Mesenchymal stem cell (in vitro differentiated cells and primary cell): ENCODE data around the gene PDZRN3.

Experiments used
- DNase-seq: peaks from one replicate; pipeline ENCODE4 v3.0.0-alpha.2; 2013
- H2AFZ ChIP-seq: one replicate; pipeline ENCODE4 v1.6.1; 2013; ENCODE audit warnings: low read depth, mild to moderate bottlenecking, control low read depth, inconsistent platforms, low read length, moderate library complexity
- H2AK5ac ChIP-seq: 2 replicates; pipeline ENCODE4 v1.6.1; 2013; ENCODE audit warnings: low read length, moderate library complexity, mild to moderate bottlenecking, inconsistent platforms; ENCODE audit not compliant: severe bottlenecking
- H2BK120ac ChIP-seq: one replicate; pipeline ENCODE4 v1.6.1; 2013; ENCODE audit warnings: low read depth, mild to moderate bottlenecking, inconsistent platforms, low read length, moderate library complexity
- H2BK12ac ChIP-seq, 2 experiments: one replicate each; pipeline ENCODE4 v1.6.1; 2013; ENCODE audit warnings: inconsistent platforms in 2 of 2, low read length in 2 of 2, mild to moderate bottlenecking in 2 of 2, moderate library complexity in 2 of 2, control low read depth in 1 of 2
- H2BK15ac ChIP-seq: one replicate; pipeline ENCODE4 v1.6.1; 2013; ENCODE audit warnings: mild to moderate bottlenecking, low read depth, inconsistent platforms; ENCODE audit not compliant: poor library complexity, severe bottlenecking
- H2BK5ac ChIP-seq: 2 replicates; pipeline ENCODE4 v1.6.1; 2013; ENCODE audit warnings: low read depth, mild to moderate bottlenecking, low read length, control low read depth, inconsistent platforms; ENCODE audit not compliant: poor library complexity, severe bottlenecking
- H3K14ac ChIP-seq, 2 experiments: one replicate each; pipeline ENCODE4 v1.6.1; 2013; ENCODE audit warnings: inconsistent platforms in 2 of 2, low read length in 2 of 2, control low read depth in 1 of 2, mild to moderate bottlenecking in 1 of 2, moderate library complexity in 1 of 2
- H3K18ac ChIP-seq, 2 experiments: one replicate each; pipeline ENCODE4 v1.6.1; 2013; ENCODE audit warnings: inconsistent platforms in 2 of 2, low read length in 2 of 2, control low read depth in 1 of 2, low read depth in 1 of 2, mild to moderate bottlenecking in 1 of 2
- H3K23ac ChIP-seq, 2 experiments: one replicate each; pipeline ENCODE4 v1.6.1; 2013; ENCODE audit warnings: inconsistent platforms in 2 of 2, low read length in 2 of 2, mild to moderate bottlenecking in 2 of 2, moderate library complexity in 2 of 2, control low read depth in 1 of 2
- H3K27ac ChIP-seq: 2 replicates; pipeline ENCODE4 v1.5.1; 2013; ENCODE audit warnings: mild to moderate bottlenecking, moderate library complexity, low read length, control low read depth, inconsistent platforms; ENCODE audit not compliant: poor library complexity, severe bottlenecking
- H3K27me3 ChIP-seq, 2 experiments: 2 replicates each; pipeline versions ENCODE4 v1.6.1 to v1.7.0; 2013; ENCODE audit warnings: low read length in 2 of 2, mild to moderate bottlenecking in 2 of 2, moderate library complexity in 2 of 2, control low read depth in 1 of 2, inconsistent platforms in 1 of 2; ENCODE audit not compliant: control insufficient read depth in 1 of 2, insufficient read depth in 1 of 2
- H3K36me3 ChIP-seq, 2 experiments: 2 replicates each; pipeline versions ENCODE4 v1.6.1 to v1.7.0; 2013; ENCODE audit warnings: low read length in 2 of 2, control low read depth in 1 of 2, inconsistent platforms in 1 of 2, low read depth in 1 of 2, mild to moderate bottlenecking in 1 of 2; ENCODE audit not compliant: insufficient read depth in 2 of 2, control insufficient read depth in 1 of 2
- H3K4ac ChIP-seq, 2 experiments: one replicate each; pipeline ENCODE4 v1.6.1; 2013; ENCODE audit warnings: inconsistent platforms in 2 of 2, low read length in 2 of 2, mild to moderate bottlenecking in 2 of 2, moderate library complexity in 2 of 2, control low read depth in 1 of 2, low read depth in 1 of 2
- H3K4me1 ChIP-seq: 2 replicates; pipeline ENCODE4 v1.6.1; 2013; ENCODE audit warnings: low read depth, low read length, control low read depth; ENCODE audit not compliant: control insufficient read depth, insufficient read depth
- H3K4me2 ChIP-seq: 2 replicates; pipeline ENCODE4 v1.6.1; 2013; ENCODE audit warnings: low read length, mild to moderate bottlenecking, inconsistent platforms; ENCODE audit not compliant: poor library complexity, severe bottlenecking
- H3K4me3 ChIP-seq, 2 experiments: 2 replicates each; pipeline versions ENCODE4 v1.5.1 to v1.7.0; 2013; ENCODE audit warnings: low read length in 2 of 2, mild to moderate bottlenecking in 2 of 2, control low read depth in 1 of 2, low read depth in 1 of 2; ENCODE audit not compliant: insufficient read depth in 1 of 2
- H3K79me1 ChIP-seq: replicated peaks from 2 replicates; pipeline ENCODE4 v1.6.1; 2013; ENCODE audit warnings: mild to moderate bottlenecking, control low read depth, low read length, inconsistent platforms; ENCODE audit not compliant: poor library complexity, severe bottlenecking
- H3K9ac ChIP-seq: 2 replicates; pipeline ENCODE4 v1.7.0; 2013; ENCODE audit warnings: mild to moderate bottlenecking, low read length, moderate library complexity
- H3K9me3 ChIP-seq: 2 replicates; pipeline ENCODE4 v1.7.0; 2013; ENCODE audit warnings: mild to moderate bottlenecking, low read length; ENCODE audit not compliant: control insufficient read depth
- H4K8ac ChIP-seq: one replicate; pipeline ENCODE4 v1.6.1; 2013; ENCODE audit warnings: inconsistent platforms, mild to moderate bottlenecking, low read length, moderate library complexity
- H4K91ac ChIP-seq: one replicate; pipeline ENCODE4 v1.6.1; 2013; ENCODE audit warnings: mild to moderate bottlenecking, low read length, inconsistent platforms
- WGBS: methylation state at CpG from one replicate; pipeline ENCODE4 v1.1.7; 2013; ENCODE audit warnings: mixed read lengths; 5-methylcytosine and 5-hydroxymethylcytosine counted together

Gene PDZRN3

GRCh38 chr3:73547427-73548248, 77.1 kb downstream of the PDZRN3 start:
- H2AK5ac ChIP-seq: peak overlapping the region; percentile 79
- peaks cover 3% of the 10 kb centered on the region for H3K79me1 ChIP-seq
- H3K9ac ChIP-seq: peak overlapping the region; percentile 89
- H3K4me3 ChIP-seq: peak overlapping the region in 1 of 2 experiments; percentile 61
- H4K8ac ChIP-seq: peak overlapping the region; percentile 81
- H2BK12ac ChIP-seq: peak overlapping the region; percentile 50 to 90
- WGBS: 82% methylated on average over 7 of the region's 11 CpGs
- H3K4ac ChIP-seq: peak overlapping the region; percentile 24 to 71
- H3K18ac ChIP-seq: peak overlapping the region; percentile 81 to 84
- peak overlapping the region; percentile 52 for H4K91ac ChIP-seq
- peaks cover 5% of the 10 kb centered on the region for H3K9me3 ChIP-seq
- no peak overlapping the region for H3K4me2 ChIP-seq
- no peak overlapping the region for H2AFZ ChIP-seq
- no peak overlapping the region for H3K14ac ChIP-seq
- H2BK5ac ChIP-seq: peak overlapping the region; percentile 3
- H2BK120ac ChIP-seq: peak overlapping the region; percentile 71
- H3K36me3 ChIP-seq: peaks cover 0 to 8% of the 10 kb centered on the region in 2 experiments
- H2BK15ac ChIP-seq: no peak overlapping the region
- no peaks in the 10 kb centered on the region for H3K27me3 ChIP-seq
- peak; percentile 73 for DNase-seq
- no peak overlapping the region for H3K23ac ChIP-seq
- H3K27ac ChIP-seq: peak overlapping the region; percentile 50
- H3K4me1 ChIP-seq: peaks cover 8% of the 10 kb centered on the region

GRCh38 chr3:73546961-73547360, 77.8 kb downstream of the PDZRN3 start:
- WGBS: 0% methylated on average over 1 of the region's 3 CpGs

GRCh38 chr3:73543412-73543811, 81.3 kb downstream of the PDZRN3 start:
- DNase-seq: no peak
- 95% methylated on average over 3 of the region's 3 CpGs for WGBS
- H3K4me3 ChIP-seq: no peak overlapping the region

More at GRCh38 chr3:73546961-73547360, 77.8 kb downstream of the PDZRN3 start:
- H4K91ac ChIP-seq: no peak overlapping the region
- H2BK12ac ChIP-seq: peak overlapping the region in 1 of 2 experiments; percentile 80
- peaks cover 5% of the 10 kb centered on the region for H3K9me3 ChIP-seq
- peak overlapping the region in 1 of 2 experiments; percentile 54 for H3K4ac ChIP-seq
- peak overlapping the region; percentile 56 for H4K8ac ChIP-seq
- H2AK5ac ChIP-seq: no peak overlapping the region
- H3K79me1 ChIP-seq: peaks cover 3% of the 10 kb centered on the region
- H2AFZ ChIP-seq: no peak overlapping the region
- H3K18ac ChIP-seq: peak overlapping the region; percentile 81 to 84
- H3K4me2 ChIP-seq: no peak overlapping the region
- no peaks in the 10 kb centered on the region for H3K27me3 ChIP-seq
- peak overlapping the region; percentile 83 for H3K27ac ChIP-seq
- H3K9ac ChIP-seq: peak overlapping the region; percentile 89
- H3K14ac ChIP-seq: no peak overlapping the region
- H3K36me3 ChIP-seq: peaks cover 0 to 11% of the 10 kb centered on the region in 2 experiments
- H3K23ac ChIP-seq: no peak overlapping the region
- no peak overlapping the region for H2BK5ac ChIP-seq
- peak overlapping the region; percentile 54 for H2BK120ac ChIP-seq
- DNase-seq: peak; percentile 93
- H3K4me3 ChIP-seq: peak overlapping the region in 1 of 2 experiments; percentile 61
- H2BK15ac ChIP-seq: no peak overlapping the region
- H3K4me1 ChIP-seq: peaks cover 8% of the 10 kb centered on the region

GRCh38 chr3:73542136-73542535, 82.6 kb downstream of the PDZRN3 start:
- Histone ChIP-seq H3K9me3 (no peaks in the 10 kb centered on the region), H3K79me1 (peaks cover 2% of the 10 kb centered on the region), H2BK5ac (no peak overlapping the region), H3K4me1 (peaks cover 2% of the 10 kb centered on the region), H3K4me3 (no peak overlapping the region), H3K36me3 (peaks cover 0 to 9% of the 10 kb centered on the region in 2 experiments), H4K91ac (no peak overlapping the region), H2BK15ac (no peak overlapping the region), H3K14ac (no peak overlapping the region), H2AFZ (no peak overlapping the region), H3K23ac (no peak overlapping the region), H3K27me3 (no peaks in the 10 kb centered on the region), H3K4me2 (no peak overlapping the region), H3K9ac (peak overlapping the region; percentile 58), H3K27ac (no peak overlapping the region), H2BK120ac (no peak overlapping the region), H2BK12ac (no peak overlapping the region), H3K4ac (no peak overlapping the region), H4K8ac (no peak overlapping the region), H2AK5ac (peak overlapping the region; percentile 86), H3K18ac (no peak overlapping the region)
- 41% methylated on average over 2 of the region's 3 CpGs for WGBS
- no peak for DNase-seq

More at GRCh38 chr3:73543412-73543811, 81.3 kb downstream of the PDZRN3 start:
- Histone ChIP-seq H3K14ac (no peak overlapping the region), H4K91ac (no peak overlapping the region), H2BK5ac (no peak overlapping the region), H3K4me1 (peaks cover 6% of the 10 kb centered on the region), H3K9ac (peak overlapping the region; percentile 10), H2BK15ac (no peak overlapping the region), H3K23ac (no peak overlapping the region), H3K18ac (no peak overlapping the region), H3K36me3 (peaks cover 0 to 9% of the 10 kb centered on the region in 2 experiments), H2BK120ac (no peak overlapping the region), H3K9me3 (no peaks in the 10 kb centered on the region), H2BK12ac (no peak overlapping the region), H2AK5ac (no peak overlapping the region), H3K79me1 (peaks cover 2% of the 10 kb centered on the region), H3K4me2 (no peak overlapping the region), H3K27ac (no peak overlapping the region), H4K8ac (no peak overlapping the region), H2AFZ (no peak overlapping the region), H3K27me3 (no peaks in the 10 kb centered on the region), H3K4ac (no peak overlapping the region)
